Stimulated activated CD8-positive, alpha-beta memory T cell treated with anti-CD3 and anti-CD28 coated beads, Interleukin-4, amount 100 ng/mL, for 48 hours (primary cell): ENCODE data around the gene ATRNL1.

ENCODE experiments used
- DNase-seq: peaks from one replicate; pipeline ENCODE4 v3.0.0-alpha.2; 2020

ATRNL1 gene

DNA sequence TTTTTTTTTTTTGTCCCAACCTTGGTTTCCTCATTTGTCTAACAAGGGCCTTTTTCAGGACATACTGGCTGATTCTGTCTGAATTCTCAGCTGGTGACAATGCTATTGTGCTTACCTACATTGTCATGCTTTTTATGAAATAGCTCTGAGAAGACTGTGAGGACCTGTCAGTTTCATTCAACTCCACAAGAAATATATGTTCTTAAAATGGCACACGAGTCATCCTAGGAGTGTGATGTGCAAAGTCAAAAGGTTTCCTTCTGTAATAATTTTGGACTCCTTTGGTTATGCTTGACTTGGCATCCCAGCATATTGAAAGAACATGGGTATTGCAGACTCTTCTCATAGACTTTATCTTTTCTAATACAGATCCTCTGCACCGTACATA is 863.8 kb downstream of the ATRNL1 start:
- DNase-seq, result no peak

DNA sequence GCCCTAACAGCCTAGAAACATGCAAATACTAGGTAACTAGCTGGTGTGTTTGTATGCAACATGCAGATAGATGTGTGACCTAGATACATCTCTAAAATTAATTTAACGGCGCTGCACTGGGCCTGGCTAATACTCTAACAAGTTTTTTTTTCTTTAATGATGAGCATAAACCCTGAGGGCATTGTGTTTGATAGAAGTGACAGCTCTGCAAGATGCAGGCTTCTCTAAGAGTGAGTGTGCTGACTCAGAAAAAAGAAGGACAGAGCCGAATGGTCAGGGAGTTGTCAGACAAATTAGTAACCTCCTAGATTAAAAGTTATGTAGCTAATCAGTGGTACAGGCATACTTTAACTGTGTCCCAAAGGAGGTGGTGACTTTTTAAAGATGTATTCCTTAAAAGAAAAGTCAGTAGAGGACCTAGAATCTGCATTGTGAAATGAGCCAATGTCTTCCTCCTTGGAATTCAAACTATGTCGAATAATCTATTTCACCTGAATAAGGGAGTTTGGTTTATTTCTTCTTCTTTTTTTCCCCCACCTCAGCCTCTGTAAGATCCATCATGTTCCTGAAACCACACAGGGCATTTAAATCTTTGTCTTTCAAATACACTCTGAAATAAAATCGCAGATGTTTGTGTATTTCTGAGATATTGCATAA is 864.7 kb downstream of the ATRNL1 start:
- DNase-seq, result no peak

DNA sequence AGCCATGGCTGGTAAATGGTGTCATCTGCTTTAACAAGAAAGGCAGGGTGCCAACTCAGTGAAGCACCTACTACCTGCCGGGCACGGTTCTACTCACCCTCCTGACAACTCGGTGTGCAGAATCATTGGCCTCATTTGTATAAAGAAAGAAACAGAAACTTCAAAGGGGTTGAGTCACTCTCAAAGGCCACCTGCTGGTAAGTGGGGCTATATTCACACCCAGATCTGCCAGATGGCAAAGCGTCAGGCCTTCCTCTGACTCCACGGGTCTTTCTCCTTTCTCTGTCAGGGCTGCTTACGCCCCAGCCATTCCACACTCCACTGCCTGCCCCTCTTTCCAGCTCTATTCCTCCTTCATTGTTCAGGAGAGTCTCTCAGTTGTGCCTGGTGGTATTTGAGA is 870.7 kb downstream of the ATRNL1 start:
- DNase-seq, result no peak

DNA sequence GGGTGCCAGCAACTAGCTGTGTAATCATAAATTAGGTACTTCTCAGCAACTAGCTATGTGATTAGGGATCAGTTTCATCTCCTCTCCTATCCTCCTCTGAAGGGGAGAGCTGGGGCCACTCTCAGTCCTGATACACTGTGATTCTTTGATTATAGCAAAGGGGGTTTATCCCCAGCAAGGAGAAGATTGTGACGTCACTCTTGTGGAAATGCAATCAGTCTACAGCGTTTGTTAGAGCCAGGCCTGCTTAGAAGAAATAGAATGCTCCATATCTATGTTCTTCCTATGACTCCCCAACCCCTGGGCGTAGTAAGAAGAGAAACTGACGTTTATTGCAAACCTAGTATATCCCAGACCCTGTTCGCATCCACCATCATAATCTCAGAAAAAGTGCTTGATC is 871.7 kb downstream of the ATRNL1 start:
- no peak for DNase-seq

DNA sequence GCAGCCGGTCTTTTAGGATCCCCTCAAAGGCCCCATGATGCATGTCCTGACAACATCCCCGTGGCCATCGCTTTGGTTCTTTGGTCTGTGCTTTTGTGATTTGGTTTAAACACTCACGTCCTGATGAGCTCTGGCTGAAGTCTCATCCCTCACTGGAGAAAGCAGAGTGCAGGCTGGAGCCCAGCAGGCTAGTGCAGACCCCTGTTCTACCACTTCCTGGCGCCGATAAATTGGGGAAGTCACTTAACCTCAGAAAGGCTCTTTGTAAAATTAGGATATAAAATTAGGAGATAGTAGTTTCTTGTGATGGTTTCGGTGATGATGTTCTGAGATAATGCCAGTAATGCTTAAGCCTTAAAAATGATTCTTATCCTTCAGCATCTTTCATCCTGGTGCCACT is 872.2 kb downstream of the ATRNL1 start:
- no peak for DNase-seq

DNA sequence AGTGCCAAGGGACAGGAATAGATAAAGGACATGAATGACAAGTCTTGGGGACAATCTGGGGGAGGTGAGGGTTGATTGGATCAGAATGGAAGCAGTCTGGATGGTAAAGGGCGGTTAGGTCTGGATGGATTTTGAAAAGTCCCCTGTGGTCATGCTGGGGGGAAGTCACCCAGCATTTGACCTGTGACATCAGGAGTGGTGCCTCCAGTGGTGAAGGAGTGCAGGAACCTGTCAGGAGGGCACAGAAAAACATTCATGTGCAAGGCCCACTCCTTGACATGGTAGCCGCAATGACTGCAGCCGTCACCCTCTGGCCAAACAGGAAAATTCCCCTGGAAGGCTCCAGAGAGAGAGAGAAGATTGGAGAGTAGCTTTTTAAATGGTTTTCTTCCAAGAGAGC is 875.1 kb downstream of the ATRNL1 start:
- DNase-seq, result no peak

DNA sequence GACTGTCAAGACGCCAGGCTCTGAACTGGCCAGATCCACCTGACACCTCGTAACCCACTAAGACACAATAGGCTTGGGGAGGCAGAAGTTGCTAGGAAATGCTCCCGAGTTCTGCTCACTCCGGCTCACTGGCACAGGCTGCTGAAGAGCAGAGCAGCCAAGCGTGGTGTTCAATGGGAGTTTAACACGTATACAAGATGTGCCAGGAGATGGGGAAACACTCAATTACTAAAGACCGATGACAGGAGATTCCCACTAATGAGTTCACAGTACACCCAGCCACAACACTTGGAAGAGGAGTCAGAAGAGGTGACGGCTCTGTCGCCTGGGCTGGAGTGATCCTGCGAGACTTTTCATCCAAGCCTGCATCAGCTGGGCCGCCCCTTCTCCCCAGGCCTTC is 876.4 kb downstream of the ATRNL1 start:
- DNase-seq, result no peak

DNA sequence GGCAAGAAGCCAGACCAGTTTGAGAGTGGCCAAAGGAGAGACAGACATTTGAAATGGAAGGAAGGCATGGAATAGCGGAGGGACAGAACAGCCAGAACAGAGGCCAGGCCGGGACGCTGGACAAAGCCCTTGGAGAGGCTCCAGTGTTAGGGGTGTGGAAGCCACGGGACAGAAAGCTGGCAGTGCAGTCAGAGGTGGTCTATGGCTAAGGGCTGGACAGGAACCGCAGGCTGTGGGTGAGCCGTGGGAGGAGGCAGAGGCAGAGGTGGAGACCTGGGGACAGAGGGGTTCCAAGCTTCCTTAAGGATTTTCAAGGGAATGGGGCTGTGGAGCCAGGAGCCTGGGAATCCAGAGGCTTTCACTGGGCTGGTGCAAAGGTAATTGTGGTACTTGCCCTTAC is 878.8 kb downstream of the ATRNL1 start:
- no peak for DNase-seq

DNA sequence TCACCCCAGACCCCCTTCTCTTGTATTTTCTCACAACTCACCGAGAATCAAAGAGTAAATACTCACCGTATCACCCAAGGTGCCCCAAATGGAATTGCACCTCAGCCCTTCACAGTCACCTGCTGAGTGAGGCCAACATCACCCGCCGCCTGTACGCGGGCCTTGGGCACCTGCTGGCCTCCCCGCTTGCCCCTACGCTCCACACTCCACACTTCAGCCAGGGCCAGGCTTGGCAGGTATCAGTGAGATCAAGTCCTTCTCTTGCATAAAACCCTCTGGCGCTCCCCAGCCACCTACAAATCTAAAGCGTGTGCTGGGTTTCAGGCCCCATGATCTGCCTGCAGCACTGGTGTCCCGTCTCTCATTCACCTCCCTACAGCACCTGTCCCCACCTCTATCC is 879.3 kb downstream of the ATRNL1 start:
- DNase-seq, result no peak

DNA sequence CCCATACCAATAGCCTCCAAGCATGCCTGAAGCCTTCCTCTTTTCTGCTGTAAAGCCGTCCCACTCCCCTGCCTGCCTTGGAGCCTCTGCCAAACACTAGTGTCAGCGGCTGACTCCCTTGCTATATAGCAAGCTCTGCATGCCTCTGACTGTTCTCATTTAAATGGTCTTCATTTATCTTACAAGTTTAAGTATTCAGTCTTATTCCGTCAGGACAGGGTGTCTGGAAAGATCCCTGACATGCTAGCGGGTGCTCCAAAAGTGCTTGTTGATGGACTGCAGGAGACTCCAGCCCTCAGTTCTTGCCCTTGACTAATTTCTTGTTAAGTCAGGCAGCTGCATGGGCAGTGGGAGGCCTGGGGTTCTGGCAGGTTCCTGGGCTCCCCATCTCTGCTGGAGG is 881.2 kb downstream of the ATRNL1 start:
- no peak for DNase-seq

DNA sequence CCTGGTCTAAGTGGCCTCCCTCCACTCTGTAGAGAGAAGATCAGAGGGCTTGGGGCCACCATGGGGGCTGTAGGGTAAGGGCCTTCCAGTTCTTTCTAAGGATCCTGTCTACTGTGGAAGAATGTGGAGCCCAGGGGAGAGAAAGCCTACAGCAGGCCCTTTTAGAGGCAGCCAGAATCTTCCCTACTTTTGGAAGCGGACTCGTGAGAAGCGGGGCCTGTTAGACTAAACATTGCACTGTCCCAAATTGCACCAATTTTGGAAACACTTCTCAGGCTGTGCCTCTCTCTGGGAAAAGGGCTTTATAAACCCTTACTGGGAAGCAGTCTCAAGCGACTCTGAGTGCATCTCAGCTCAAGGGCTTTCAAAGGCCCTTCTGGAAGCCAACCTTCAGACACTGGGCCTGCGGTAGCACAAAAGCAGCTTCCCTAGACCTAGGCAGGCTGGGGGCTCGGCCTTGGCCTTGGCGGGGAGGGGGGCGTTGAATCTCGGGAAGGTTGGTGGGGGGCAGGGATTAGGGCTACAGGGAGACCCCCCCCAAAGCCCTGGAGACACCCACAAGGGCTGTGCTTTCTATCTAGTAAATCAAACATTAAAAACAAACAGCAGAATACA is 881.8 kb downstream of the ATRNL1 start:
- DNase-seq, result no peak

DNA sequence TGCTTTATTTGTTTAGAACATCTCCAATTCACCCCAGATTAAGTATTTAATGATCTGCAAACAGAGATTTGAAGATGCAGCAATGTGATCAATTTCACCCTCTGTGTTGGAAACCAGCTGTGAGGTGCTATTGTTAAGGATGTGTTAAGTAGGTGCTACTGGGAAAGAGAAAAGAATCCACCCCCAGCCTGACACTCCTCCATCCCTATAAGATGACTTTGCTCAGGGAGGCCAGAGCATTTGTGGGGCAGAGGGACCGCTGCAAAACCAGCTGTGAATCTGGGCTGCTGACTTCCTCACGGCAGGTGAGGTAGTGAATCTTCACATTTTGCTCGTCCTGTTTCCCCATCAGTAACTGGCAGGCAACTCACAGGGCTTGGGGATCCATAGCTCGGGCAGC is 882.3 kb downstream of the ATRNL1 start:
- no peak for DNase-seq

DNA sequence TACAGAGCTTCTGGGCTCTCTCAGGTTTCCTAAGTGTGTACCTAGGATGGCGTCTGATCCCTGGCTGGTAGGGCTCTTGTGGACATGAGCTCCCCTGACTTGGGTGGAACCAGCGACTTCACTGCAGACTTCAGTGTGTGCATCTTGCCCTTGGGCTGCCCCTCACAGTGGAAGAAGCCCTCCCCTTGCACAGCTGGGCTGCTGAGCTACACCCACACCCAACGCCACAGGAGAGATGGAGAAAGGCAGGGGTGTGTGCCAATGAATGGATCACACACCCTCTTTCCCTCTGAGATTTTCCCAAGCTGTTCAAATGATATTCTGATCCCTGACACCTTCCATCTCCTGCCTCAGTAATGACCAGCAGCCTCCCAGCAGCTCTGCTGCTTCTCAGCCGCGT is 883.2 kb downstream of the ATRNL1 start:
- no peak for DNase-seq

DNA sequence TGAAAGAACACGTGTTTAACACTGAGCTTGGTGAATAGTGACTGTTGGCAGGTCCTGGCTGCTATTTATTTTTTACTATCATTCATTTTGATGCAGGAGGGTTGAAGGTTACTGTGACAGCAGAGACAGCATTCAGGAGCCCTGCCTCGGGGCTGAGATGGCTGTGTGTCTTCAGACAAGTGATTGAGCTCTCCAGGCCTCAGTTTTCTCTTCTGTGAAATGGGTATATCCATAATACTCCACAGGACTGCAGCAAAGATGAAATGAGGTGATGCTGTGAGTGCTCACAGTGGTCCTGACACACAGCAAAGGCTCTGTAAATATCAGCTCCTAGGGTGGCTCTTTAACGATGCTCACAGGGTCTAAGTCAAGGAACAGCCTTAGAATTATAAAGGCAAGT is 884.7 kb downstream of the ATRNL1 start:
- no peak for DNase-seq

DNA sequence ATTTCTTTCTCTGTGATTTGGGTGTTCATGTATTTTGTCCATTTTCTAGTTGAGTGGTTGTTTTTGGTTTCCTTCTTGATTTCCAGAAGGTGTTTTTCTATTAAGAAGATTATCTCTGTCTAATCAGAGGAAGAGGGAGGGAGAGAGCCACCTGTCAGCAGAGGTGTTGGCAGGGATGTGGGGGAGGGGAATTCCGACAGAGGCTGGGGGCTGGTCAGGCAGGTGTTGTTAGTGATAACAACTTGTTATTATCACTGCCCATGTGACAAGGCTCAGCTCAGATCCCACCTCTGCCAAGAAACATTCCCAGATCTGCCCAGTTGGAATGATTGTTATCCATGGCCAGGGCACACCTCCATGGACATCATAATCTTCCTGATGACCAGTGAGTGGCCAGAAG is 886.4 kb downstream of the ATRNL1 start:
- DNase-seq, result no peak

DNA sequence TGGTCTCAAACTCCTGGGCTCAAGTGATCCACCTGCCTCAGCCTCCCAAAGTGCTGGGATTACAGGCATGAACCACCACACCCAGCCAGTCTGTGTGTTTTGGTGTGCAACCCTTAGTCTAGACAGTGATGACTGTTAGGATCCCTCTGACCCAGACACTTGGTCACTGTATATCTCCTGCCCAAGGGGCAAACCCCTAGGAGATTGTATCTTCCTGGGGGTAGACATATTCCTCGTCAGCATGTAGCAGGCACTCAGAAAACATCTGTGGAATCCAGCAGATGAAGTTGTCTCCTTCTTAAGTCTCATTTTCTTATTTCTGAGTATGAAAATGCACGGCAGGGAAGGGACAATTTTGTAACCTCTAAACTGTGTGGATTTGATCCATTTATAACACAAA is 887.3 kb downstream of the ATRNL1 start:
- DNase-seq, result no peak

DNA sequence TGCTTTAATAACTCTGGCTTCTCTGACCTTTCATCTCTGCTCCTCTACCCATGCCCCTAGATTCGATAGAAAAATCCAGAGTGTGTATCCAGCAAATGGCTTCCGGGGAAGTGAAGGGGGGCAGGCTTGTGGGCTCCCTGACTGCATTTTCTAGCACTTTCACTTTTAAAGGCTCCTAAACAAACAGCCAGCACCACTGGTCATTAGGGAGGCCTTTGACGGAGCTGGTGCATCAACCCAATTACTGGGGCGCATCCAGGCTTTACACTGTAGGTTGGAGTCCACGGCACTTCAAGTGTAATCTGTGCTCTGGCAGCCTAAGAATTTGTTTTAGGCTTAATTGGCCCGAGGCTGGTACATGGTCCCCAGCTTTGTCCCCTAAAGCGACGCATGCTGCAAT is 887.9 kb downstream of the ATRNL1 start:
- DNase-seq, result no peak

DNA sequence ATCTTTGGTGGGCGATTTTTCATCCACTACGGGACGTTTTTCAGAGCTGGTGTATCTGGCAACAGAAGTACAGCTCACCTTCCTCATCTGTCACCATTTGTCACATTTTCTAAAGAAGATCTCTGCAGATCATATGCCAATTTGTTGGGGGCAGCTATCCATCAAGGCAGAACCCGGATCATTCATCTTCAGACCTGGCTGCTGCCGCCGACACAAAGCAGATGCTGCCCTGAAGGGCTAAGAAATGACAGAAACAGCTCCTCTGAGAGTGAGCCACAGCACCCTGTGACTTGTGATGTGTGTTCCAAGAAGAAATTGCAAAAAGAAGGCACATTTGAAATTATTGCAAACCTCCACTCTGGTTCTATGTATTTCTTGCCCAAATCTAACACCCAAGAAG is 888.9 kb downstream of the ATRNL1 start:
- no peak for DNase-seq

DNA sequence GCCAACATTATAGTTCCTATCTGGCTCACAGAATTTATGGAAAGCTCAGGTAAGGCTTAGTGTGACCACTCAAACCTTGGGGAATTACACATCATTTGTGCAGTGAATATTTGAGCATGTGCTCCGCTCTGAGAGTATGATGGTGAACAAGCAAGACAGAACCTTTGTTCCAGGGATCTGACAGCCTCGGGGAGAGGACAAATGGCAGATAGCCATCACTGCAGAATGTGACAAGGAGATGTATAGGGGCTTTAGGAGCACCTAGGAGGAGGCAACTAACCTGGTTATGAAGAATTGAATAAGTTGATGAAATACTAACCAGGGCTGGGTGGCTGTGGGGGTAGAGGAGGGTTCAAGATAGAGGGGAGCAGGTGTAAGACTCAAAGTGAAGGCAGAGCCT is 889.4 kb downstream of the ATRNL1 start:
- no peak for DNase-seq

DNA sequence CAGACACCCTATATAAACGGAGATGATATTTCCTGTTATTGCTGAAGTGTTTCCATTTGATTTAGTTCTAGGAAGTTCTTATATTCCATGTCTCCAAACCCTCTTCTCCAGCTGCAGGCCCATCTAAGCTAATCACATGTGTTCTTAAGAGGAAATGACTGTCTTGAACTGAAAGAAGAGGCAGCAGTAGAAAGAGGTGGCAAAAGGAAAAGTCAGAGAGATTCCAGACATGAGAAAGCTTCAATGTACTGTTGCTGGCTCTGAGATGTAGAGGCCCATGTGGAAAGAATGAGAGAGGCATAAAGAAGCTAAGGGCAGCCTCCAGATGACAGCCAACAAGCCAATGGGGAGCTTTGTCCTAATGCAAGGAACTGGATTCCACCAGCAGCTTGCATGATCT is 892.6 kb downstream of the ATRNL1 start:
- no peak for DNase-seq

DNA sequence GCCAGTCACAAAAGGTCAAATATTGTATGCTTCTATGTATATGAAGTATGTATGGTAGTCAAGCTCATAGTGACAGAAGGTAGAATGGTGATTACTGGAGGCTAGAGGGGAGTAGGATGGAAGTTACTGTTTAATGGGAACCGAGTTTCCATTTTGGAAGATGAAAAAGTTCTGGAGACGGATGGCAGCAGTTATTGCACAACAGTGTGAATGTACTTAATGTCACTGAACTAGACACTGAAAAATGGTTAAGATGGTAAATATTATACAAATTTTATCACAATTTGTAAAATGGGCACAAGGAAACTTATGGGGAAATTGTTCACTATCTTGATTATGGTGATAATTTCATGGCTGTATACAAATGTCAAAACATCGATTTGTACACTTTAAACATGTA is 895.2 kb downstream of the ATRNL1 start:
- no peak for DNase-seq

DNA sequence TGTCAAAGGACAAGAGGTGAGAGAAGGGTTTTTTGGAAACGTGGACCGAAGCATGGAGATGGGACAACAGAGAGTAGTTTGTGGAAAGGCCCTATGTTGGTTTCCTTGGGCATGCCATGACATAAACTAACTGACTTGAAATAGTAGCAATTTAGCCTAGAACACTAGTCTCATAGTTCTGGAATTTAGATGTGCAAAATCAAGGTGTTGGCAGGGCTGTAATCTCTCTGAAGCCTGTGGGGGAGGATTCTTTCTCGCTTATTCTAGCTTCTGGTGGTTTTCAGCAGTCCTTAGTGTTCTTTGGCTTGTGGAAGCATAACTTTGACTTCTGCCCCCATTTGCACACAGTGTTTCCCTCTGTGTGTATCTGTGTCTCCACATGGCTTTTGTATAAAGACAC is 896.5 kb downstream of the ATRNL1 start:
- DNase-seq, result no peak

DNA sequence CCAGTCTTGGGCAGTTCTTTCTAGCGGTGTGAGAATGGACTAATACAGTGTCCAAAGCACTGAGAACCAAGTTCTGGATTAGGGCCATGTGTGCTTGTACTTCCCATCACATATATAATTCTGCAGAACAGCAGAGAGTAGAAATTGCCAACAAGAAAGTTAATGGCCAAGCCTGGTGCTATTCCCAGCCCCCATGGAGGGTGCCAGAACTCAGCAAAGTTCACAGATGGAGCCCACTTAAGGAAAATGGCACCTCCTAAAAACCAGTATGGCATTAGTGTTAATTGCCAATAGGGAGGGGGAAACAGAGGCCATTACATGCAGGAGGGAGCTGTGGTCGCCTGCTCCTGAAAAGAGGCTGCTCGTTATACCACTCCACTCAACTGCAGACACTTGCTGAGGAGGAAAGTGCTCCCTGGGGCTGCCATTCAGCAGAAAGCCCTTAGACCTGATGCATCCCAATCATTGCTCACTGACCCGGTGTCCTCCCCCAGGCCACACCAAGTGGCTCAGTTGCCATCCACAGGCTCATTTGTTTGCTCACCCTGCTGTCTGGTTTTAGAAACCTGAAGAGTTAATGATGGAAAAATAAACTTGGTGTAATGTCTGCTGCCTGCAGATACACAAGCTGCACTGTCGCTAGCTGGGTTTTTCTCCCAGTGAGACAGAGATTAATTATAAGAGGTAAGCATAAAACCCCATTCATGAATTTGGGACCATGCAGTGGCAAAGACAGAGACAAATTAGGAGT is 899.2 kb downstream of the ATRNL1 start:
- DNase-seq, result no peak

DNA sequence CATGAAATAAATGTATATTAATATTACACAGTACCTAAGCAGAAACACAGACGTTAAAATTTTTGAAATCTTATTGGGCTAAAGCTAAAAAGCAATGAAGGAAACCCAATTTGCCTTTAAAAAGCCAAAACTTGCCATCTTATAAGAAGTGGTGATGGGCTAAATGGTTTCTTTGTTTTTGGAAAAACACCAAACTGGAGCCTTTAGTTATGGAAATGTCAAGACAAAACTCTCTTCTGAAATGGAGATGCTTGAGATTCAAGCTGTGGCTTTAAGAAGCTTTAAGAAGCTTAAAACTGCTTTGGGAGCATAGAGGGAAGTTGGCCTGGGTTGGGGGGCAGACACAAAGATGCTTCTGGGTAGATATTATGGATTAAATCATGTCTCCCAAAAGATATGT is 902.9 kb downstream of the ATRNL1 start:
- DNase-seq, result no peak

DNA sequence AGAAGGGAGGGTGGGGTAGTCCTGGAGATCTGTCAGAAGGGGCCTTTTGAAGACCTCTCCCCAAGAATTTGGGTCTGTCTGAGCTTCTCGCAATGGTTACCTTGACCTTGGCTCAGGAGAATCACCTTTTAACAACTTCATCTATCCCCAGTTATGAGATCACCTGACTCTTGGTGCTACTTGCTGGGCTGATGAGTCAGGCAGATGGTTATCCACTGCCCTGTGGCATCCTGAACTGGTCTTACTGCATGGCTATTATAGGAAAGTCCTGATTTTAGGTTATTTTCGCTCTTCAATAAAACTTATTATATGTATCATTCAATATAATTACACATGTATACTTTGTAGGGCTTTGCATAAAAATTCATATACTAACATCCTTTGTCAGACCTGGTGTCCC is 905.1 kb downstream of the ATRNL1 start:
- DNase-seq, result no peak
